NCI-H1092 (cell line): ENCODE data around the gene SMAD7.
A peak's percentile ranks its signal among the peaks of the same experiment; 100 is the strongest.

ENCODE experiments used
- DNase-seq: peaks from one replicate; lab custom pipeline; 2025; lab: John Stamatoyannopoulos, UW

The SMAD7 gene

DNA sequence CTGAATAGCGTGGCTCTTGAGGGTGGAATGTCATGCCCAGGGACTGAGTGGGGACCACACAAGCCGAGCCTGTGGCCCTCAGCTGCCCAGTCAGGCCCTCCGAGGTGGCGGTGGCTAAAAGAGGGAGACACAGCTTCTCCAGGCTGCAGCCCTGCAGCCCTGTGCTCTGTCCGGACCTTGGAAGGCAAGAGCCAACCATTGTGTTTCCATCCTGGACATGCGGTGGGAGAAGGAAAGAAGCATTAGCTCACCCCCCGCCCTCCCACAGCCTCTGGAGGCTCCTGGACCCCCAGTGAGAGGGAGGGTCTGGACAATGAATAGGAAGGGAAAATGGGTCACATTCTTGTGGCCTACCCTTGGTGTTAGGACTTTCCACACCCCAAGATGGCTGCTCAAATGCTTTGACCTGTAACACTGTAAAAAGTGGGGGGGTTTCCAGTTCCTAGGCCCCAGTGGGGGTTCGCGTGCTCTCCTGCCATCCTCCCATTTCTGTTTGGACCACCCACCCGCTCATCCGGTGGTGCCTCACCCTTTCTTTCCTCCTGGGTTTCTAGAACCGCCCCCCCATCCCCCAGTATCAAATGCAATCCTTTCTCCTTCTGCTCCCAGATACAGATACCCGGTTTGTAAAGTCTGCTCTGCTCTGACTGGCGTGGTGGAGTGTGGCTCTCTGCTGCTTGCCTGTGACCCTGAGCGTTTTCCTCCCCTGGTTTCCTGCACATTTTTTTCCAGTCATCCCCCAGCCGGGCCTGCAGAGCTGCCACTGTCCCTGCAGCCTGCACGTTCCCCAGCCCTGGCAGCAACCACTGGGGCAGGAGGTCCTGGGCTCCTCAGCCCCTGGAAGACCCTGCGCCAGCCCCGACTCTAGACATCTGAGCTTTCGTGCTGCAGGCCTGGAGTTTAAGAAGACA is 36.3 kb upstream of the SMAD7 start:
- DNase-seq: no peak

DNA sequence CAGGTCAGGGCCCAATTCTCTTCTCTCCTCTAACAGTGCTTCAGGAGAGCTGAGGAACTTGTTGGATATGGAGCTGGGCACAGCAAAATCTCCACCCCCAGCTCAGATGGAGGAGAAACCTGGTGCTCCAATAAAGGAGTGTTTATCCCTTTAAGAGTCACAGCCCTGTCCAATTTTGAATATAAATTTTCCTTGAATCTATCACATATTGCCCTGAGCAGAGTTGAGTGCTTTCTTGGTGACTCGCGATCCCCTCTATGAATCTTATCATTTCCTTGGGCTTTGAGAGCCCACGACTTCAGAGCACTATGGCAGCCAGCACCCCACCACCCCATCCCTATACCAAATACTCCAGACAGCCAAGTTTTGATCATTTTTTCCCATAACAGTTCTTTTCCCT is 34.4 kb upstream of the SMAD7 start:
- DNase-seq: no peak

DNA sequence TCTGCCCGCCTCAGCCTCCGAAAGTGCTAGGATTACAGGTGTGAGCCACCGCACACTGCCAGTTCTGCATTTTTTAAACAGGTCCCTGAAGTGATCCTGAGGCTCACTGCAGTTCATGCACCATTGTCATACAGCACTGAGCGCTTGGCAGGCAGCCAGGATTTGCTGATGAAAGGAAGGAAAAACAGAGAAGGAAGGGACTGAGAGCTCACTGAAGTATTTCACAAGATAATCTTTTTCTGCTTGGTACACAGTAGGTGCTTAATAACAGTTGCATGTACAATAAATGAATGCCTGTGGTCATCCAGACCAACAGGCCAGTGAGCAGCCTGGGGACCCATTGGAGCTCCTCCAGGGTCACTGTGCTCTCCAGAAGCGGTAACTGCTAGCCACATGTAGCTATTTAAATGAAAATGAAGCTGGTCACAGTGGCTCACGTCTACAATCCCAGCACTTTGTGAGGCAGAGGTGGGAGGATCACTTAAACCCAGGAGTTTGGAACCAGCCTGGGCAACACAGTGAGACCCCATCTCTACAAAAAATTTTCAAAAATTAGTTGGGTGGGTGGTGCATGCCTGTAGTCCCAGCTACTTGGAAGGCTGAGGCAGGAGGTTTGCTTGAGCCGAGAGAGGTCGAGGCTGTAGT is 33.1 kb upstream of the SMAD7 start:
- DNase-seq: peak; percentile 26

DNA sequence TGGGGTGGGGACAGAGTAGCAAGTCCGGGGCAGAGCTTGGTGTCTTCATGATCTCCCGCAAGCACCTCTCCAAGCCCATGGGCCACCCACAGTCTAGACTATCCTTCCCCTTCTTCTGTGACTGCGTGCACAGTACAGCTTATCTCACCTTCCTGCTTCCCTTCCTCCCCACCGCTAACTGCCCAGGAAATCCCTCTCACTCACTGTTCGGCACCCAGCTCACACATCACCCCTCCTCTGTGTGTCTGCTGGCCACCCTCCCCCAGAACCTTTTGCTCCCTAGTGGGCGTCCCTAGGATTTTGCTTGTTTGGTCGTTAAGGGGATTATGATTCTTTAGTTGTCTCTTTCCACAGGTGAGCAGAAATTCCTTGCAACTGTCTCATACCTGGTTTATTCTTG is 31.5 kb upstream of the SMAD7 start:
- no peak for DNase-seq

DNA sequence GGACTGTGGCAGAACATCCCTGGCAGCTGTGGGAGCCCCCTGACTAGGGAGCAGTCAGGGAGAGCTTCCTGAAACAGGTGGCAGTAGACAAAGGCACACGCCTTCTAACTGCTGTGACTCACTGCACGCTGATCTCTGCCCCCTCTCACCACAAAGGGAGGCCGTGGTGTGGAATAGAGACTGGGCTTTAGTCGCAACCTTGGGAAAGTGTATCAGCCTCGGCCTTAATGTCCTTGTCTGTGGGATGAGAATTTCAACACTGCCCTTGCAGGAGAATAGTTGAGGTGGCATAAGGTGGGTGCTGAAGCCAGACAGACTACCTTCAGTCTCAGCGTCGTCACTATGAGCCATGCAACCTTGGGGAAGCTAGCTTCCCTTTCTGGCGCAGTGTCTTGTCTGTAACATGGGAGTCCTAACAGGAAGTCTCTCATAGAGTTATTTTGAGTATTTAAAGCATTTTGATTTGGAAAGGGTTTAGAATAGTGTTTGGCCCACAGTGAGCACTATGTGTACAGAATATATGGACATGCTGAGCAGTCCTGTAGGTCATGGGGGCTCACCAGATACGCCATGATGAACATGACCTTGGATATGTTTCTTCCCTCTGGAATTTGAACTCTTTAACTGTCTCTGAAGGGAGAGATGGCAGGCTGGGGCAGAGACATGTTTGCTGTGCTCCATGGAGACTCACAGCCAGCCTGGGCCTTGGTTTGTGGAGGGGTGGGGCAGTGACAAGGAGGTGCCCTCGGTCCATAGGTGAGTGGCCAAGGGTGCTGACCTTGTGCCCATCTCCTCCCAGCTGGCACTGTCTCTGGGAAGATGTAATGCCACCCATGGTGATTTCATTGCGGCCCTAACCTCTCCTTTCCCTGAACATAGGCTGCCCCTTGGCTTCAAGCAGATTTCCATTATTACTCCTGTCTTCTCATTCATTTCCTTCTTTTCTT is 29.5 kb upstream of the SMAD7 start:
- no peak for DNase-seq

DNA sequence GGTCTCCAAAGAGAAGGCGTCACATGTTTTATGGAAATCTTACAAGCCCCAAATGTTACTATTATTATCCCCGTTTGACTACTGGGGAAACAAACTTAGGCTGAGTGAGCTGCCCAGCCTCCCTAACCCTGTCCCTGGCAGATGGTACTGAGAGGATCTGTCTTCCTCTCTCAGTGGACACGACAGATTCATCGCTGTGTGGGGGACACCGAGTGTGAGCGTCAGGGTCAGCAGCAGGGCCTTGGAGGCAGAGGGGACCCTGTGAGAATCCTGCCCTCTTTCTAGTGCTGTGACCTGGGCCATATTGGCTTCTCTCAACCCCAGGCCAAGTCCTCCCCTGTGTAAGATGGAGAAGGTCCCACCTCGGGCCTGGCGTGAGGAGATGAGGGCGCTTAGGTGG is 27.1 kb upstream of the SMAD7 start:
- no peak for DNase-seq

DNA sequence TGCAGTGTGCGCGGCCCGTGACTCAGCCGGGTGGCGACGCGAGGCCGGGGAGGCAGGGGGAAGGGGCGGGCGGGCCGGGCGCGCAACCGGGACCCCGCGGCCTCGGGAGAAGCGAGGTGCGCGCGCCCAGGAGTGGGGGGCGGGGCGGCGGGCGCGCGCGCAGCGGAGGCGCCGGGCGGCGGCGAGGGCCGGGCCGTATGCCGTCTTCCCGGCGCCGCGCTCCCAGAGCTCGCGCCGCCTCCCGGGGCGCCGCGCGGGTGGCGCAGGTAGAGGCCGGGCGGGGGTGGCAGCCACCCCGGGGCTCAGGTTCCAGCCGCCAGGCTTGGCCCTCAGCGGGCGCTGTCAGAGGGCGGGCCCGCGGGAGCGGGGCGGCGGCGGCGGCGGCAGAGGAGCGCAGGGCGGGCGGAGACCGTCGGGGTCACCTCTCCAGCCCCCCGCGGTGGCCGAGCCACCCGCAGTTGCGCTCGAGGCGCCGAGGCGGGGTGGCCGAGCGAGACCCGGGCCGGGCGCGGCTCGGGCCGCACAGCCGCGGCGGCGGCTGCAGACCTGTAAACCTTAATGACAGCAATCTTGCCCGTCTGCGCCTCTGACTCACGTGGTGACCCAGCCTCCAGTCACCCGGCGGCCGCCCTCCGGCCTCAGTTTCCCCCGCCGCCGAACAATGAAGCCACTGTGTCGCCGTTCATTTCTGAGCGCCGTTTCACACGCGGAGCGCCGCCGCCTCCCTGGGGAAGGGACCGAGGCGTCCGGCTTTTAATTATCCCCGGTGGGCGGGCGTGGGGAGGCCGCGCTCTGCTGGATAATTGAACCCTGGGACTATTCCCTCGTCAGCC is 25.3 kb upstream of the SMAD7 start:
- peak; percentile 58 for DNase-seq

DNA sequence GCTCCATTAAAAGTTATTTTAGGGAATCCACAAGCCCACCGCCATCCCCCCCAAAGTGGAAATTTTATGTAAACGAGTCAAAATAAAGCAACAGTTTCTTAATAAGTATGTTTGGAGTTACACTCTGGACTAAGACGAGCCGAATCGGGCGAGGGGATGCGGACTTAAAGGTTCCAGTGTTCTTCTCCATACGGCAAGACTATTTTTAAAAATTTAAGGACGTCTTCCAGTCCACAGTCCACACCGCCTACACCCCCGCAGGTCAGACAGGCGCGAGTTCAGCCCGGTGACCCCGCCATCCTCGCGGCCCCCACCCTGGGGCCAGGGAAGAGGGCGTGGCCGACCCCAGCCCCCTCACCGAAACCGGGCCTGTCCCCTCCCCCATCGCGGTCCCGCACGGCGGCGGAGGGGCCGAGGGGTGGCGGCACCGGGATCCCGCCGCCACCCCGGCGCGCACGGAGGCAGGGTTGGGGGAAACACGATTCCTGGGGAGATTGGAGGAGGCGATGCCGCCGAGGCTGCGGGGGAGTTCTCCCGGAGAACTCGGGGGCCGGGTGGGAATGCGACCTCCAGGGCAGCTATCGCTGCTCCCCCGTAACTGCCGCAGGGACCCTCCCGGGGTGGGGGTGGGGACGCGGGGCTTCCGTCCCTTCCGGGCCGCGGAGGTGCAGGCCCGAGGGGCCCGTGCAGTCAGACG is 24.5 kb upstream of the SMAD7 start:
- no peak for DNase-seq

DNA sequence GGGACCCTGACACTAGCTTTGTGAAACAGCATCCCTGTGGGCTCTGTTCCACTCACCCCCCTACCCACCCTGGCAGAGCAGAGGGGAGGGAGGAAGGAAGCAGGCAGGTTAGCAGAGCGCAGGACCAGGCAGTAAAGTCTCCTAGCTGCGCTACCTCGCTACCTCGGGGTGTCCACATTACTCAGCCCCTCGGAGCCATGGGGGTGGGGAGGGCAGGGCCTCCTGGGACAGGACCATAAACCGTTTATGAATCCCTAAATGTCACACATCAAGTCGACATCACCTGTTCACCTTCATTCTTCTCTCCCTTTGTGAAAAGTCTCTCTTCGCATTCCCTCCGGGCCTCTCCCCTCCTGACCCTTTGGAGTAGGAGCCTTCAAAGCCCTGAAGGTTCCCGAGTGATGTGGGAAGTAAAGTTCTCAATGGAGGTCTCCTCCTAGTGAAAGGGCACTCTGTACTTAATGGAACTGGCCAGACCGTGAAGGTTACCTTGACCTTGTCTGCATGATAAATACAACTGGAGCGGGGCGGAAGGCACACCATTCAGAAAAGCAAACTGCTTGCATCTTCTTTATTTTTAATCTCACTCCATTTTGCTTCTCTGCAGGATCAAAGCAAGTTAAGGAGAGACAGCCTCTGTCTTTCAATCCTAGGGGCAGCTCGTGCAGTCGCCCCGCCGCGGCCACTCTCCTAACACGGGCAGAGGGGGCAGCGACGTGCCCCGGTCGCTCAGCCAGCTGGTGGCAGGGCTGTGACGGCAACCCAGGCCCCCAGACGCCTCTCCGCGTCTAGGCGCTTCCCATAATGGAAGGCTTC is 23.7 kb upstream of the SMAD7 start:
- no peak for DNase-seq

DNA sequence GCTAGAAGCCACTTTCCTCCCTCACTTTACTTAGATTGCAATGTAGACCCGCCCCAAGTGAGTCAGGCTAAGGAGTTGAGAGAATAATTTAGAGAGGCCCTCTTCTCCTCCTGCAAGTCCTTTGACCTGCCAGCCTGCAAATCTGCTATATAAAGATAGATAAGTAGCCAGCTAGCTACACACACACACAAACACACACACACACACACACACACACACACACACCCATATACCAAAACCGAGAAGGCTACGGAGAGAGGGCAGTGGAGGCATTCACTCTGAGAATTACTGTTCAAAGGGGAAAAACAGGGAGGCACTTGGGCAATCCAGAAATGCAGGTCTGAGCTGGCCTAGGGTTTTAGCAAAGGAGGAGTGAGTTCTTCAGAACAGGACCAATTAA is 23.0 kb upstream of the SMAD7 start:
- no peak for DNase-seq

DNA sequence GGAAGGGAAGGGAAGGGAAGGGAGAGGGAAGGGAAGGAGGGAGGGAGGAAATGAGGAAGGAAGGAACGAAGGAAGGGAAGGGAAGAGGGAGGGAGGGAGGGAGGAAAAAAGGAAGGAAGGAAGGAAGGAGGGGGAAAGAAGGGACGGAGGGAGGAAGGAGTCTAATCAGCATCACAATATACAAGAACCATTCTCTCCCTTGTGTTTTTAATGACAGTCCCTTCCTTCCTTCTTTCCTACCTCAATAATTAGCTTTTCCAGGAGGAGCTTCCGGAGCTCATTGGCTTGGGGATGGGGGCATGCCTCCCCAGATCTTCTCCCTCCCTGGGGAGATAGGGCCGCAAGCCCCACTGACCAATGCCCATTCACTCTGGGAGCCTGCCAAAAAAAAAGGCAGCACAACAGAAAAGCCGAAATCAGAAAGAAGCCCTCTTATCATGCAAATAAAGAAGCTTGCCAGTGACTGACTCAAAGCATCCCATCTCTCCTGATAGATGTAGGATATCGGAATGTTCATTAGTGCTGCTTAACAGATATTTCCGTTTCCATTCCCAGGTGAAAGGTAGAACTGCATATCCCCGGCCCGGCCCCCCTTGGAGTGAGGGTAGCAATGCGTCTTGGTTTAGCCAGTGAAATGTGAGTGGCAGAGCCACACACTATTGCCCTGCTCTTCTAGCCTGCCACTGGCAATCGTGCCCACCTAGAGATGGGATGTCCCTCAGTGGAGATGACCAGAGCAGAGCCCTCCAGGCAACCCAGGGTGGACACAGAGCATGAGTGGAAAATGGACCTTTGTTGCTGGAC is 17.8 kb upstream of the SMAD7 start:
- DNase-seq: no peak

DNA sequence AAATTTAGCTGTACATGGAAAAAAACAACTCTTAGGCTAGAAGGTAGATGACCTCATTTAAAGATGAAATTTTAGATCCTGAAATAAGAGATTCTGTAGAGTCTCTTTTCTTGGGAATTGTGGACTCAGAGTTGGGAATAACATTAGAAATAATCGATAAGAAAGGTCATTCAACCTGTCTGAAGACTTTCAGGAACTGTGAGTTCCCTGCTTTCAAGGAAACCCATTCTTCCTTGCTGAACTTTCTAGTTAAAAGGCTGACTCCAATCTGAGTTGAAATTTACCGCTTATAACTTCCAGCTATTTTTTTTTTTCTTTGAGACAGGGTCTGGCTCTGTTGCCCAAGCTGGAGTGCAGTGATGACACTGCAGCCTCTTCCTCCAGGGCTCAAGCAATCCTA is 16.8 kb upstream of the SMAD7 start:
- no peak for DNase-seq

DNA sequence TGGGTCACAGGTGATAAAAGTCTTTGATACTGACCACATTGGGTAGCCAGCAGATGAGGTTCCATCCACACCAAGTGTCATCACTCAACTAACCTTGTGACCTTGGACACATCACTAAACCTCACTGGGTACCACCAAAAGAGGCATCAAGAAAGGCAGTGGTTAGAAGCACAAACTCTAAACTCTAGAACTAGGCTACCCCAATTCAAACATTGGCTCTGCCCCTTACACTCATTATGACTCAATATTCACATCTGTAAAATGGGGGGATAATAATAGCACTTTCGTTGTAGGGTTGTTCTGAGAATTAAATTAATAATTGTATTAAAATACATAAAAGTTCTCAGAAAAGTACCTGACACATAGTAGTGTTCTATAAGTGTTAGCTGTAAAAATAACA is 15.8 kb upstream of the SMAD7 start:
- no peak for DNase-seq

DNA sequence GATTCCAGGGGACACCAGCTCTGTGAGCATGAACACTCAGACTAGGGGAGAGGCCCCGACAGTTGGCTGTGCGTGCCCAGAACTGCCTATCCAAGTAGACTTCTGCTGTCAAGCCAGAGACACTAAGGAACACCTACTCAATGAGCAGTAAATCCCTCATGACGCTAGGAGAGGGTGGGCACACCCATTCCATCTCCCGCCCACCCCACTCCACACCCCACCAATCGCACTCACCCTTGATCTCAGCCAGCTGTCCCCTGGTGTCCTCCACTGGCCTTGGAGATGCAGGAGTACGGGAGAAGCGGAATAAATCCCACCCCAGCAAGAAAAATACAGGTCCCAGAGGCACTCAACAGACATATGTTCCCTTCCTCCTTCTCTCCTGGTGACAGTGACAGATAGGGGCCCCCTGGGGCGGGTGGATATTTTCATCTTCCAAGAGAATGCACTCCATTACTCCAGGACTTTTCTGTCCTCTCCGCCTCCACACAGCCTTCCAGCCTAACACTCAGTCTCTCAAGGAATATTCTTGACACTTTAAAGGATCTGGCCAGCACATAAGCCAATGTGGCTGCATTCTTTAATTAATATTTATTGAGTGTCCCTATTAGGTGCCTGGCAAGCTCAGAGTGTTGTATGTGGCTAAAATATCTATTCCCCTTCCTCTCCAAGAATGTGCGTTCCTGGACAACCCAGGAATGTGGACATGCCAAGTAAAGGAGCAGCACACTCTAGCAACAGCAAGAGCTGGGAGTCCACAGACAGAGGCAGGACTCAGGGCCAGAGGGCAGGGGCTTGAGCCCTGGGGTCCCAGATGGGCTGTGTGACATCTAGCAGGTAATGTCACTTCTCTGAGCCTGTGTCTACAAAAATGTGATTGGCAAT is 13.1 kb upstream of the SMAD7 start:
- DNase-seq: no peak

DNA sequence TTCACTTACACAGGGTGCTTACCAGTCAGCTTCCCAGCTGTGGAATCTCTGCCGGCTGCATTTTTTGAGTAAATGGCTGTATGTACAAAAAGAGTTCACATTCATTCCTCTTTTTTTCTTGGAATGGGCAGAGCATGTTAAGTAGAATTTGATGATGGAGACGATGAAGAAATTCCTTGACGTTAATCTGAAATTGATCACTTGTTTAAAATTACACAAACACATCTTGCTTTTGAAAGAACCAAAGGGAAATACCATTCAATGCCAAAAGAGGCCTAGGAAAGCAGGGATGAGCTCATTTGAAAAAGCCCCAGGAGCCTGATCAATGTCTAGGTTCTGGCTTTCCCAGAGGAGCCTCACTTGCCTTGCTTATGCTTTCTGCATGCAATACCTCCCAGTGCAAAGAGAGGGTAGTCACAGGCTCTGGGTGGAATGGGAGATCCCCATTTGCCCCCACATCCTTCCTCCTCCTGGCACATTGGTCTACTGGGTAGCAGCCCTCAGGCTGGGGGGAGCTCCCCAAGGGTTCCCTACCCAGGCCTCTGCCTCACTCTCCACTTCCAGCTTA is 12.3 kb upstream of the SMAD7 start:
- DNase-seq: no peak

DNA sequence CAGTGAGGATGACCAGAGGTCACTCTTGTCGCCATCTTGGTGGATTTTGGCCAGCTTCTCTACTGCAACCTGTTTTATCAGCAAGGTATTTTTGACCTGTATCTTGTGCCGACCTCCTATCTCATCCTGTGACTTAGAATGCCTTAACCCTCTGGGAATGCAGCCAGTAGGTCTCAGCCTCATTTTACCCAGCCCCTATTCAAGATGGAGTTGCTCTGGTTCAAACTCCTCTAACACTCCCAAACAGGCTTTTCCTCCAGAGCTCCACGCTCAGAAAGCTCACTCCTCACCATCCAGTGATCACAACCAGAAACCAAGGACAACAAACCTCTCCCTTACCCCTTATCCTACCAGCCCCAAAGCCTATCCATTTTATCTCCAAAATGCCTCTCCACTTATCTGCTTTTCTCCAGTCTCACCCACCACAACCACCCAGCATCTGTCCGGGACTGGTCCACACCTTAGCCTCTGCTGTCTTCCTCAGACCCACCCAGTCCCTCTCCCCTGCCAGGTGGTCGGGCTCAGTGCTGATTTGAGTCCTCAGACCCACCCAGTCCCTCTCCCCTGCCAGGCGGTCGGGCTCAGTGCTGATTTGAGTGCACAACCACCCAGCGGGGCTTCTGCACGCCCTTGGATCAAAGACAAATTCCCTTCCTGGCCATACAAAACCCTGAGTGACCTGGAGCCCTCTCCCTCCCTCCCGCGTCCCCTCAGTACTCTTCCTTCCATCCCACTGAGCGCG is 11.7 kb upstream of the SMAD7 start:
- no peak for DNase-seq

DNA sequence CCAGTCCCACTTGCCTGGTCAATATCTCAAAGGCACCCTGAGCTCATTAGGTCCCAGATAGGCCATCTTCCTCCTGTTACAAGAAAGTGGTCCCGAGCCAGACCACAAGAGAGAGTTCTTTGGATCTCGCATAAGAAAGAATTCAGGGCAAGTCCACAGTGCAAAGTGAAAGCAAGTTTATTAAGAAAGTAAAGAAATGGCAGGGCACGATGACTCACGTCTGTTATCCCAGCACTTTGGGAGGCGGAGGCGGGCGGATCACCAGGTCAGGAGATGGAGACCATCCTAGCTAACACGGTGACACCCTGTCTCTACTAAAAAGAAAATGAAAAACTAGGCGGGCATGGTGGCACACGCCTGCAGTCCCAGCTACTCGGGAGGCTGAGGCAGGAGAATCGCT is 10.8 kb upstream of the SMAD7 start:
- DNase-seq: no peak
